GM12891 (cell line): ENCODE measurements around the gene KCP.
A peak's percentile ranks its signal among the peaks of the same experiment; 100 is the strongest.

Experiments used
- DNase-seq: peaks from one replicate; pipeline ENCODE4 v3.0.0; 2011; ENCODE audit warnings: low spot score; ENCODE audit not compliant: insufficient read length
- FAIRE-seq: peaks from 2 replicates; lab custom pipeline; 2011; peaks lifted over from hg19 to GRCh38; lab: Jason Lieb, UNC
- PAX5 ChIP-seq: IDR thresholded peaks from 2 replicates; pipeline ENCODE4 v1.6.1; 2011; ENCODE audit warnings: low read length, moderate library complexity, mild to moderate bottlenecking; ENCODE audit not compliant: insufficient read depth, severe bottlenecking
- POLR2A ChIP-seq: IDR thresholded peaks from 2 replicates; pipeline ENCODE4 v1.6.1; 2011; ENCODE audit warnings: low read depth, low read length, control low read depth
- POLR2AphosphoS5 ChIP-seq: IDR thresholded peaks from 2 replicates; pipeline ENCODE4 v1.6.1; 2011; ENCODE audit warnings: low read depth, low read length, control low read depth
- POU2F2 ChIP-seq: IDR thresholded peaks from 2 replicates; pipeline ENCODE4 v1.6.1; 2011; ENCODE audit warnings: low read depth, mild to moderate bottlenecking, control low read depth, low read length, moderate library complexity
- SPI1 ChIP-seq: IDR thresholded peaks from 2 replicates; pipeline ENCODE4 v1.6.1; 2011; ENCODE audit warnings: low read depth, low read length, control low read depth
- TAF1 ChIP-seq: IDR thresholded peaks from 2 replicates; pipeline ENCODE4 v1.6.1; 2011; ENCODE audit warnings: low read depth, low read length, control low read depth

Gene KCP

GRCh38 chr7:128920913-128921582 lies 10.5 kb upstream of the KCP start:
- DNase-seq = no peak
- no peak for FAIRE-seq
- no peak for TF ChIP-seq PAX5
- TF ChIP-seq POLR2AphosphoS5 = no peak
- no peak for TF ChIP-seq POLR2A
- no peak for TF ChIP-seq SPI1
- TF ChIP-seq TAF1 = no peak
- no peak for TF ChIP-seq POU2F2

GRCh38 chr7:128919881-128920799 lies 9.6 kb upstream of the KCP start:
- no peak for DNase-seq
- TF ChIP-seq POU2F2 = no peak
- no peak for TF ChIP-seq TAF1
- no peak for TF ChIP-seq SPI1
- peak; percentile 26 for FAIRE-seq

- TF ChIP-seq POLR2A = no peak
- TF ChIP-seq SPI1 = no peak
- TF ChIP-seq PAX5 = no peak
- no peak for TF ChIP-seq POU2F2
- DNase-seq = no peak
- FAIRE-seq = no peak
Measured at GRCh38 chr7:128919241-128919640, 8.7 kb upstream of the KCP start.

GRCh38 chr7:128918016-128918665 lies 7.6 kb upstream of the KCP start:
- no peak for FAIRE-seq
- no peak for DNase-seq

GRCh38 chr7:128917122-128917521 lies 6.6 kb upstream of the KCP start:
- FAIRE-seq = no peak
- no peak for DNase-seq
- no peak for TF ChIP-seq POLR2AphosphoS5

More at GRCh38 chr7:128918016-128918665, 7.6 kb upstream of the KCP start:
- TF ChIP-seq PAX5 = no peak
- no peak for TF ChIP-seq TAF1
- no peak for TF ChIP-seq POLR2A
- no peak for TF ChIP-seq SPI1
- no peak for TF ChIP-seq POLR2AphosphoS5
- no peak for TF ChIP-seq POU2F2

- FAIRE-seq (no peak), DNase-seq (no peak)
- TF ChIP-seq PAX5 = no peak
- no peak for TF ChIP-seq SPI1
- TF ChIP-seq TAF1 = no peak
- no peak for TF ChIP-seq POLR2A
- TF ChIP-seq POU2F2 = no peak
- TF ChIP-seq POLR2AphosphoS5 = no peak
Measured at GRCh38 chr7:128916643-128916915, 6.1 kb upstream of the KCP start.

GRCh38 chr7:128915841-128916642 lies 5.5 kb upstream of the KCP start:
- FAIRE-seq (no peak), DNase-seq (no peak)
- no peak for TF ChIP-seq PAX5
- no peak for TF ChIP-seq SPI1
- no peak for TF ChIP-seq POU2F2
- TF ChIP-seq TAF1 = no peak
- TF ChIP-seq POLR2A = no peak
- no peak for TF ChIP-seq POLR2AphosphoS5

GRCh38 chr7:128915271-128915819 lies 4.8 kb upstream of the KCP start:
- DNase-seq (no peak), FAIRE-seq (peak; percentile 41)
- TF ChIP-seq POLR2A (no peak), PAX5 (no peak), SPI1 (no peak), POU2F2 (no peak), POLR2AphosphoS5 (no peak), TAF1 (no peak)
